GM20431 (cell line): ENCODE data around the gene TCF7L2.

Experiments
- in situ Hi-C: fragments of 300-500 bp; cut with MseI, MboI; formaldehyde crosslinking; loops from one replicate; pipeline ENCODE4 v1.15.0; 2020; ENCODE audit warnings: low sequenced_read_pairs; ENCODE audit not compliant: unreplicated experiment

The TCF7L2 gene

DNA sequence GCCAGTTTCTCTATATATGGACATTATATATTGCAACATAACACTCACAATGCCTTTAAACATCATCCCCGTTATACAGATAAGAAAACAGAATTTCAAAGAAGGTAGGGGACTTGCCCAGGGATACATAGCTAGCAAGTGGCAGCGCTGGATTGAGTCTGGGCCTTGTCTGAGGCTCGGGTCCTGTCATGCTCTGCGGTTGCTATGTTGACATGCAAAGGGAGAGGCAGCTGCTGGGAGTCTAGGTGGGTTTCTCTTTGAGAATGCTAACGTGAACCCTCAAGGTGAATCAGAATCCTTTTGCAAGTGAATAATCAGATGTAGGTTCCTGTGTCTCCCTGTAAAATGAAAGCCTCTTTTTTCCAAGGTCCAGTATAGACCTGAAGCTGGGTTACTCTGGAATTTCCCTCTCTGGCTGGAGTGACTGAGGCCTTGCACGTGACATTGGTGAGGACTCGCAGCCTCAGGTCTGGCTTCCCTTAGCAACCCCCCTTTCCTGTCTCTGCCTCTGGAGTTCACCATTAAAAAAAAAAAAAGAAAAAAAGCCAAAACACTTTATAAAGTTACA is 38.9 kb downstream of the TCF7L2 start:
- in situ Hi-C loops, result no loop called here

DNA sequence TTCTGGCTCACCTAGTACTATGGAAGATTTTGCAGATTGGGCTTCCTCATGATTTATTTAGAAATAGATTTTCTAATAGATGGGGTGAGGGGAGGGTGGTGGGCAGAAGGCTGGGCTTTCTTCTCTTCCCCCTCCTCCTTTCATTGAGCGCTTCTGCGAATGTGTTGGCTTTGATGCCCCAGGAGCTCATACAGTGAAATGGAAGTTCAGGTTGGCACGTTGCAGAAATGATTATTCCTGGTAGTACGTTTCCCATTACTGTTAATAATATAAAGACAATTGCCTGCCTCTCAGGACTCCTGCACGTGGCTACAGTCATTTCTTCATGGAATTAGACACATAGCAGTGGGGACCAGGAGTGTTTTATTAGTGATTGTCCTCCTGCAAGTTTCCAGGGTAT is 39.8 kb downstream of the TCF7L2 start:
- in situ Hi-C loops, result no loop called here

DNA sequence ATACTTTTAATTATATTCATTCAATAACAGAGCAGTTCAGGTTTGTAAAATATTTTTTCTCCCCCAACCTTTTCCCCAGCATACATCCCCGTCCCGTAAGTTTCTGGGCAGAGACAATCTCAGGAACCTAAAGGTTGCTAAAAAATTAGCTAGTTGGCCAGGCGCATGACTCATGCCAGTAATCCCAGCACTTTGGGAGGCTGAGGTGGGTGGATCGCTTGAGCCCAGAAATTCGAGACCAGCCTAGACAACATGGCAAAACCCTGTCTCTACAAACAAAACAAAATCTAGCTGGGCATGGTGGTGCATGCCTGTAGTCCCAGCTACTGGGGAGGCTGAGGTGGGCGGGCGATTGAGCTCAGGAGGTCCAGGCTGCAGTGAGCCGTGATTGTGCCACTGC is 40.2 kb downstream of the TCF7L2 start:
- in situ Hi-C loops, result no loop called here

GRCh38 chr10:112991888-112992491 is 41.9 kb downstream of the TCF7L2 start:
- in situ Hi-C loops, result no loop called here

- in situ Hi-C loops, result no loop called here
Observed at GRCh38 chr10:112996462-112996861, 46.4 kb downstream of the TCF7L2 start.

- in situ Hi-C loops, result no loop called here
Observed at GRCh38 chr10:112999102-112999501, 49.1 kb downstream of the TCF7L2 start.

DNA sequence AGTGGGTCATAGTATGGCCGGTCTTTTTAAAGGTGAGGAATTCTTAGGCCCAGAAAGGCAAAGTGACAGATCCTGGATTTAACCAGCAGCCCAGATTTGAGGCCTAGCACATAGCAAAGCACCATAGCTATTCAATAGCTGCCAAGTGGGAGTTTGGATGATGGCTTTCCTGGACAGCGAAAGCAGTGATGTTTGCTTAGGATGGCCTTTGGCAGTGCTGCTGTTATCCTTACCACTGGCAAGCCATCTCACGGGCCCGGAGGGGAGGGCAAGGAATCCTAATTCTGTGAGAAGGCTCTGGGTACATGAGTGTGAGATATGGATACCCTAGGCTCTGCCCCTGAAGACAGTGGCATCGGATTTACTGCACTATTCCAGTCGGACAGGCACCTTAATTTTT is 50.4 kb downstream of the TCF7L2 start:
- in situ Hi-C loops, result no loop called here

- in situ Hi-C loops, result no loop called here
Observed at GRCh38 chr10:113000876-113001598, 51.0 kb downstream of the TCF7L2 start.

DNA sequence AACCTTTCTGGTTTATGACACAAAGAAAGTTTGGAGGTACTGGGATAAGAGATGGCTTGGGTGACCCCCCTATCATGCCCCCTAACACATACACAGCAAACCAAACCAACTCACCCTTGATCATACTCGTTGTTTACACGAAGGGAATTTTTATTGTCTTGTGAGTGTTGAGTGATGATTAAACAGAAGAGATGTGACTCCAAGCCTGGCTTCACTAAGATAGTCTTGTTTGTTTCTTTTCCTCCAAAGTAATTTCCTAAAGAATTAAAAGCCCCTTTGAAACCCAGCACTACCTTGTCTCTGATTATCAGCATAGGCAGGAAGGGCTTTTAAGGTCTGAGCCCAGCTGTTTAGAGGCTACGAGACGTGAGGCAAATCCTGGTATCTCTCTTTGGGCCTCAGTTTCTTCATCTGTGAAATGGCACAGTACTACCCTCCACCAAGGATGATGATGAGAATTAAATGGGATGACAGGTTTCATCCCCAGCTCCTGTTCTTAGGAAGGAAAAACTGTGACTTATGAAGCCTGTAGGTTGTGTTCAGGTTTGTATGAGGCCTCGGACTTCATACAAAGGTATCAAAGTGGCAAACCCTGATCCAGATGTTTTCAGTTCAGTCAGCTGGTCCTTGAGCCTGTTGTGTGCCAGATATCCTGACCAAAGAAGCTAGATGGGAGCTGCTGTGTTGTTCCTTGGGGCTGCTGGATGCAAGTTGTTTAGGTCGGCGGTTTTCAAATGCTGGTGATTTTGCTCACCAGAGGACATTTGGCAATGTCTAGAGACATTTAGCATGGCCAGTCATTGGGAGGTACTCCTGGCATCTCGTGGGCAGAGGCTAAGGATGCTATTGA is 51.8 kb downstream of the TCF7L2 start:
- in situ Hi-C loops, result no loop called here

- in situ Hi-C loops, result no loop called here
Observed at GRCh38 chr10:113002449-113002777, 52.4 kb downstream of the TCF7L2 start.

GRCh38 chr10:113003052-113003451 is 53.0 kb downstream of the TCF7L2 start:
- in situ Hi-C loops, result no loop called here

GRCh38 chr10:113004069-113004618 is 54.1 kb downstream of the TCF7L2 start:
- in situ Hi-C loops, result no loop called here

DNA sequence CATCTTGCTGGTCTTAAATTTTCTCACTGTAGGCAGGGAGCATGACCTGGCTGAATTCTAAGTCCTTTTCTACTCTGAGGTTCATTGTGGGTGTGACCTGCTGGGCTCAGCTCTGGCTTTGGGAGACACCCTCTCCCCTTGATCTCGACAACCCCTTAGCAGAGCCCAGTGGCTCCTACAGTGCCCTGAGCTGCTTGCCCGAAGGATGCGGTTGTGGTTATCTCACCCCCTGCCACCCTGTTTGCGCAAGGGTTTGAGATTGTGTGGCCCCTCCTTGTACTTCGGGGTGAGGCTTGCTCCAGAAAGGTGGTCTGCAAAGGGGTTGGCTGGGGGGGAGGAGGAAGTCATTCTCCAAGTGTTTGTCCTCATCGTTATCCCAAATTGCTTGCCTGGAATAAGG is 55.3 kb downstream of the TCF7L2 start:
- in situ Hi-C loops, result no loop called here

DNA sequence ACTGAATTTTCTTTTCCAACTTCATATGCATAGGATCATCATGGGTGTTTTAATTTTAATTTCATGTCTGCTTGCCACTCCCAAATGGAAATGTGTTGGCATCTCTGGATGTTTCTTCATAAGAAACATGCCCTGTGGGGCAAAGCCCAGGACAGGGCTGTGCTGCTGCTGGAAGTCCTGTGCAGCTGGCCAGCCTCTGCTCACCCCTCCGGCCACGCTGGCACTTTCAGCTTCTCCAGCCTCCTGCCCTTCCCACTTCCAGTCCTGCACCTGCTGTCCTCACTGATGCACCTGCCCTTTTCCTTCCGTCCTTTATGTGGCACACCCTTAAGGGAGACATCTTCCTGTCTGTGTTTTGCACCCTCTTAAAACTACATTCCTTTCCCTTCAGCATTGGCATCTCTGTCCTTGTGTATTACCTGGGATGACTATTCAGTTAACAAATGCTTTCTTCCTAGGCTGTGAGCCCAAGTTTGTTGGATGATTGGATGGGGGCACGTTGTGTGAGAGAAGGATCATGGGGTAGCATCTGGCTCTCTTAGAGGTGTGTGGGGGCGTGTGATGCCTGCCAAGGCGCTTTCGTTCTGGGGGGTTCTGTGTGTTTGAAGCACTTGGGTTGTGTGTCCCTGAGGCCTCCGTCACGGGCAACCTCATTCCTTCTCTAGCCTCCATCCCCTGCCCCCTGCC is 56.8 kb downstream of the TCF7L2 start:
- in situ Hi-C loops, result no loop called here

DNA sequence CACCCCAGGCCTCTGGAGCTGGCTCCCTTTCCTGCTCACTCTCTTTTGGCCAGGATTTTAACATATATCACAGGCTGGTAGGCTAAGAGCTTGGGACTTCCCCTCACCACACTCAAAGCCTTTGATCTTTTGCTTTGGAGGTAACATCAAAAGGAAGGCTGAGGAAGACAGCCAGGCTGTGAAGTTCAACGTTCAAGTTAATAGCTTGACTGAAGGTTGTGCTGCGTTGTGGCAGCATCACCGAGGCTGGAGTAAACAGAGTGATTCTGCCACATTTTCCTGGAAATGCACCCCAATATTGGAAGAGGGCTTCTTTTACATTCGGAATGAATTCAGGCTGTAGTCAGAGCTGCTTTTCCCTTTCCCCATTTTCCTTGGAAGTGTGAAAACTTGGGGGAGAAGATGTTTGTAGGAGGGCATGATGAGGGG is 57.3 kb downstream of the TCF7L2 start:
- in situ Hi-C loops, result no loop called here

DNA sequence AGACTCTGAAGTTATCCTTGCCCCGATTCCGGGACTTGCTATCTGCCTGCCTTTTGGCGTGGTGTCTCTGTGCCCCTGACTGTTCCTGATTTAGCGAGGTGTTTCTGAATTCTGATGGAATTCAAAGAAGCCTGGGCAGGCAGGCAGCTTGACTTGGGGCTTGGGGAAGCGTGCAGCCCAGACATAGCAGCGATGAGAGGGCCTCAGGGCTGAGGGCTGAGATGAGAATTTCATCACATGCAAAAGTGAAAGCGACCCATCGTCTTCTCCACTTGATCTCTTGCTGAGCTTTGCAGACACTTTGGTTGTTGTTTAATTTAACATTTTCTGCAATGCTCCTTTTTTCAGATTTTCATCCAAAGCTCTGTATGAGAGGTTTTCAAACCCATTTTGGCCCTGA is 57.8 kb downstream of the TCF7L2 start:
- in situ Hi-C loops, result no loop called here

DNA sequence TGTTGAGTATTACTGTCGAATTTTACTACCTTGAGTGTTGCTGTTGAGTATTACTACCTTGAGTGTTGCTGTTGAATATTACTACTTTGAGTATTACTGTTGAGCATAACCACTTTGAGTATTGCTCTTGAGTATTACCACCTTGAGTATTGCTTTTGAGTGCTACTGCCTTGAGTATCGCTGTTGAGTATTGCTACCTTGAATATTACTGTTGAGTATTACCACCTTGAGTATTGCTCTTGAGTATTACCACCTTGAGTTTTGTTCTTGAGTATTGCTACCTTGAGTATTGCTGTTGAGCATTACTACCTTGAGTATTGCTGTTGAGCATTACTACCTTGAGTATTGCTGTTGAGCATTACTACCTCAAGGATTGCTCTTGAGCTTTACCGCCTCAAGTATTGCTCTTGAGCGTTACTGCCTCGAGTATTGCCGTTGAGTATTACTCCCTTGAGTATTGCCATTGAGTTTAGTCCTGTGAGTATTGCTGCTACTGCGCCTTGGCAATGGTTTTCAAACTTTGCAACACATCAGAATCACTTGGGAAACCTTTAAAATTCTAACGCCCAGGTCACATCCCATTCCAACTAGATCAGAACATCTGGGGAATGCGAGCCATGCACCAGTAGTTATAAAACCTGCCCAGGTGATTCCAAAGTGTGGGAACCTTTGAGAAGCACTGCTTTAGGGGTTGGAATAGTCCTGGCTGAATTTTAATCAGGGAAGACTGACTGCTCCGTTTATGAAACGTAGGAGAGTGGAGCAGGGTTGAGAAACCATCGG is 61.7 kb downstream of the TCF7L2 start:
- in situ Hi-C loops, result no loop called here

DNA sequence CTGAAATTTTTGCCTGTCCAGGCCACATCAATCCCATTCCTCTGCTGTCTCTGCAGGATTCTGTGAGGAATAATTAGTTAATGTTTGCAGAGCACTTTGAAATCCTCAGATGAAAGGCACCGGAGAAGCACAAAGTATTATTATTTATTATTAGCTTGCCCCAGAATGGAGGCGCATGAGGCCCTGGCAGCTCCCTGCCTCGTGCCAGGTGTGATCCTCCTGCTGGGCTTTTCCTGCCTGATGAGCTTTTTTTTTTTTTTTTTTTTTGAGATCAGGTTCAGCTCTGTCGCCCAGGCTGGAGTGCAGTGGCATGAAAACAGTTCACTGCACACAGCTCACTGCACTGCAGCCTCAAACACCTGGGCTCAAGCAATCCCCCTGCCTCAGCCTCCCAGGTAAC is 65.2 kb downstream of the TCF7L2 start:
- in situ Hi-C loops, result no loop called here

- in situ Hi-C loops, result no loop called here
Observed at GRCh38 chr10:113017376-113017775, 67.3 kb downstream of the TCF7L2 start.
